SK-N-SH treated with all-trans-retinoic acid at 6 μM for 48 hours (cell line): Measurements from ENCODE around the gene IGHMBP2.

Experiments
- ARNTL ChIP-seq: fragments of 450-650 bp; formaldehyde crosslinking; IDR thresholded peaks from 2 replicates; pipeline ENCODE4 v1.5.0; 2020; ENCODE audit warnings: low read depth, mild to moderate bottlenecking, moderate library complexity, borderline replicate concordance
- BACH2 ChIP-seq: fragments of 250-450 bp; sonication (Bioruptor Pico); IDR thresholded peaks from 2 replicates; pipeline ENCODE4 v1.9.0; 2021; ENCODE audit warnings: mild to moderate bottlenecking, borderline replicate concordance
- CSRNP3 ChIP-seq: fragments of 250-450 bp; sonication (Bioruptor Pico); IDR thresholded peaks from 2 replicates; pipeline ENCODE4 v1.5.1; 2021; ENCODE audit warnings: mild to moderate bottlenecking, moderate library complexity
- PATZ1 ChIP-seq: fragments of 250-450 bp; sonication (Bioruptor Pico); IDR thresholded peaks from 2 replicates; pipeline ENCODE4 v1.8.0; 2020; ENCODE audit warnings: mild to moderate bottlenecking, moderate library complexity, borderline replicate concordance
- POU6F1 ChIP-seq: fragments of 250-450 bp; sonication (Bioruptor Pico); IDR thresholded peaks from 2 replicates; pipeline ENCODE4 v1.8.0; 2021; ENCODE audit warnings: low read depth, mild to moderate bottlenecking, moderate library complexity, borderline replicate concordance
- RARB ChIP-seq: fragments of 250-450 bp; sonication (Bioruptor Pico); IDR thresholded peaks from 2 replicates; pipeline ENCODE4 v1.8.0; 2021; ENCODE audit warnings: mild to moderate bottlenecking, moderate library complexity
- SNAI2 ChIP-seq: fragments of 250-450 bp; sonication (Bioruptor Pico); IDR thresholded peaks from 2 replicates; pipeline ENCODE4 v1.5.0; 2020; ENCODE audit warnings: mild to moderate bottlenecking, moderate library complexity
- ZFP3 ChIP-seq: fragments of 250-450 bp; sonication (Bioruptor Pico); IDR thresholded peaks from 2 replicates; pipeline ENCODE4 v1.5.0; 2020; ENCODE audit warnings: mild to moderate bottlenecking, moderate library complexity
- TF ChIP-seq, protein P1 (sequence below): fragments of 250-450 bp; sonication (Bioruptor Pico); IDR thresholded peaks from 2 replicates; pipeline ENCODE4 v1.5.0; 2020; ENCODE audit warnings: mild to moderate bottlenecking, moderate library complexity

DNA sequence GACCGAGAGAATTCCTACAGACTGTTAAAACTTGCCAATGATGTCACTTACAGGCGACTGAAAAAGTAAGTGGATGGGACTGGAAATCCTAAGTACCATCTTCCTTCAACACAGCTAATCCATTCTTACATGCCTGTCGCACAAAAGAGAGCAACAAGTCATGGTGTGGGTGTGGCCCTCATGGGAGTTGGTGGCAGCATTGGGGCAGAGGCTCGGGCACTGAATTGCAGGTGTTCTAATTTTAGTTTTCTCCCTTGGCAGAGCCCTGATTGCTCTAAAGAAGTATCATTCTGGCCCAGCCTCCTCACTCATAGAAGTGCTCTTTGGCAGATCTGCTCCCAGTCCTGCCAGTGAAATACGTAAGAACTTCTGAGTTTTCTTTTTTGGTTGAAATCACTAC is 4.6 kb downstream of the IGHMBP2 start:
- TF ChIP-seq BACH2 (CRISPR knock-in tag) (no peak), ZFP3 (CRISPR knock-in tag) (no peak), POU6F1 (CRISPR knock-in tag) (no peak), ARNTL (CRISPR knock-in tag) (no peak), PATZ1 (no peak), RARB (CRISPR knock-in tag) (no peak), CSRNP3 (CRISPR knock-in tag) (no peak), SNAI2 (no peak)
- TF ChIP-seq, protein P1, sequence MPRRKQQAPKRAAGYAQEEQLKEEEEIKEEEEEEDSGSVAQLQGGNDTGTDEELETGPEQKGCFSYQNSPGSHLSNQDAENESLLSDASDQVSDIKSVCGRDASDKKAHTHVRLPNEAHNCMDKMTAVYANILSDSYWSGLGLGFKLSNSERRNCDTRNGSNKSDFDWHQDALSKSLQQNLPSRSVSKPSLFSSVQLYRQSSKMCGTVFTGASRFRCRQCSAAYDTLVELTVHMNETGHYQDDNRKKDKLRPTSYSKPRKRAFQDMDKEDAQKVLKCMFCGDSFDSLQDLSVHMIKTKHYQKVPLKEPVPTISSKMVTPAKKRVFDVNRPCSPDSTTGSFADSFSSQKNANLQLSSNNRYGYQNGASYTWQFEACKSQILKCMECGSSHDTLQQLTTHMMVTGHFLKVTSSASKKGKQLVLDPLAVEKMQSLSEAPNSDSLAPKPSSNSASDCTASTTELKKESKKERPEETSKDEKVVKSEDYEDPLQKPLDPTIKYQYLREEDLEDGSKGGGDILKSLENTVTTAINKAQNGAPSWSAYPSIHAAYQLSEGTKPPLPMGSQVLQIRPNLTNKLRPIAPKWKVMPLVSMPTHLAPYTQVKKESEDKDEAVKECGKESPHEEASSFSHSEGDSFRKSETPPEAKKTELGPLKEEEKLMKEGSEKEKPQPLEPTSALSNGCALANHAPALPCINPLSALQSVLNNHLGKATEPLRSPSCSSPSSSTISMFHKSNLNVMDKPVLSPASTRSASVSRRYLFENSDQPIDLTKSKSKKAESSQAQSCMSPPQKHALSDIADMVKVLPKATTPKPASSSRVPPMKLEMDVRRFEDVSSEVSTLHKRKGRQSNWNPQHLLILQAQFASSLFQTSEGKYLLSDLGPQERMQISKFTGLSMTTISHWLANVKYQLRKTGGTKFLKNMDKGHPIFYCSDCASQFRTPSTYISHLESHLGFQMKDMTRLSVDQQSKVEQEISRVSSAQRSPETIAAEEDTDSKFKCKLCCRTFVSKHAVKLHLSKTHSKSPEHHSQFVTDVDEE, result no peak
